NCI-H2171 treated with DMSO at 0.1 percent for 48 hours (cell line): ENCODE data around the gene DISP2.

ENCODE experiments used
- DNase-seq: peaks from one replicate; lab custom pipeline; 2025; lab: John Stamatoyannopoulos, UW

Gene DISP2

GRCh38 chr15:40388941-40389823 is 31.2 kb downstream of the DISP2 start:
- DNase-seq = no peak

GRCh38 chr15:40389824-40390595 is 32.0 kb downstream of the DISP2 start:
- DNase-seq = no peak

- no peak for DNase-seq
Measured at GRCh38 chr15:40392986-40393948, 35.2 kb downstream of the DISP2 start.

DNA sequence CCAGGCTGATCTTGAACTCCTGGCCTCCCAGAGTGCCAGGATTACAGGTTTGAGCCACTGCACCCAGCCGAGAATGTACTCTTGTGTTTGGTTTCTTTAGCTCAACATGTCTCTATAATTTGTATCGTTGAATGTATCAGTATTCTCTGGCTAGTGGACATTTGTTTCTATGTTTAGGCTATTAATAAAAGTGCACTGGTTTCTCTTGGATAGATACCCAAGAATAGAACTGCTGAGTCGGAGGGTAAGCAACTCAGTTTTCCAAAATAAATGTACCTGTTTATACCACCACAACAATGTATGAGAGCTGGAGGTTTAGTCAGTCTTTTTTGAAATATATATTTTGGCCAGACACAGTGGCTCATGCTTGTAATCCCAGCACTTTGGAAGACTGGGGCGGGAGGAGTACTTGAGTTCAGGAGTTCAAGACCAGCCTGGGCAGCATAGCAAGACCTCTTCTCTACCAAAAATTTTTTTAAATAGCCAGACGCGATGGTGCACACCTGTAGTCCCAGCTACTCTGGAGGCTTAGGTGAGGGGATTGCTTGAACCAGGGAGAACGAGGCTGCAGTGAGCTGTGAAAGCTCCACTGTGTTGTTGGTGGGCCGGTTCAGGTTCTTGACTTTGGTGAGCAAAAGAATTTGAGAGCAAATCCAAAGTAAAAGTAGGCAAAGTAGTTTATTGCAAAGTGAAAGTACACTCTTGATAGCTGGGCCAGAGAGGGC is 39.8 kb downstream of the DISP2 start:
- DNase-seq = no peak

- no peak for DNase-seq
Measured at GRCh38 chr15:40398413-40398873, 40.4 kb downstream of the DISP2 start.

DNA sequence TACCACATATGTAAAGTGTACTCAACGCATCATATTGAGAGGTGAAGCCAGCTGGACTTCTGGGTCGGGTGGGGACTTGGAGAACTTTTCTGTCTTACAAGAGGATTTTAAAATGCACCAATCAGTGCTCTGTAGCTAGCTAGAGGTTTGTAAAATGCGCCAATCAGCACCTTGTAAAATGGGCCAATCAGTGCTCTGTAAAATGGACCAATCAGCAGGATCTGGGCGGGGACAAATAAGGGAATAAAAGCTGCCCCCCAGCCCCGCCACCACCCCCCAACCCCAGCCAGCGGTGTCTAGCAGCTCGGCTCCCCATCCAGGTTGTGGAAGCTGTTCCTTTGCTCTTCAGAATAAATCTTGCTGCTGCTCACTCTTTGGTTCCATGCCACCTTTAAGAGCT is 41.4 kb downstream of the DISP2 start:
- DNase-seq = no peak

GRCh38 chr15:40405501-40406381 is 47.7 kb downstream of the DISP2 start, which contains the start of gene IVD:
TSS of gene IVD (plus strand) at chr15:40405795. CDS start at chr15:40405828, 33 bp downstream.
- DNase-seq = peak; percentile 95

DNA sequence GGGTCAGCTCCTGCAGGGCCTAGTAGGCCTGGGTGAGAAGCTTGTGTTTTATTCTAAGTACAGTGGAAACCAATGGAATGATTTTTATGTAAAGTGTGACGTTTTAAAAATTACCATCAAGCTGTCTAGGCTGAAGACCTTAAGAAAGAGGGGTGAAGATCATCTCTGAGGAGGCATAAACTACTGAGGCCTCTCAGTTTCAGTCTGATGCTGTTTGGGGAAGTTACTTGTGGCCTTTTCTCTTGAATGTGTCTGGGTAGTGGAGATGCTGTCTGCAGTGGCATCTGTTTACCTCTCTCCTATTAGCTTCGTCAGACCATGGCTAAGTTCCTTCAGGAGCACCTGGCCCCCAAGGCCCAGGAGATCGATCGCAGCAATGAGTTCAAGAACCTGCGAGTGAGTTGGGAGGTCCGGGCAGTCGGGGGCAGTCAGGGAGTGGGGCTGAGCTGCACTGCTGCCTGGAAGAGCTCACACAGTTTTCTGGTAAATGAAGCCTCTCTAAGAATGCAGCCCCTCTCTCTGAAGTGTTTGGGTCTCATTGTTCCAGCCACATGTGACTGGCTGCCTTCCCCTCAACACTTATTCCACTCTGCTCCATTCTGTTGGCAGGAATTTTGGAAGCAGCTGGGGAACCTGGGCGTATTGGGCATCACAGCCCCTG is 49.4 kb downstream of the DISP2 start:
- no peak for DNase-seq

DNA sequence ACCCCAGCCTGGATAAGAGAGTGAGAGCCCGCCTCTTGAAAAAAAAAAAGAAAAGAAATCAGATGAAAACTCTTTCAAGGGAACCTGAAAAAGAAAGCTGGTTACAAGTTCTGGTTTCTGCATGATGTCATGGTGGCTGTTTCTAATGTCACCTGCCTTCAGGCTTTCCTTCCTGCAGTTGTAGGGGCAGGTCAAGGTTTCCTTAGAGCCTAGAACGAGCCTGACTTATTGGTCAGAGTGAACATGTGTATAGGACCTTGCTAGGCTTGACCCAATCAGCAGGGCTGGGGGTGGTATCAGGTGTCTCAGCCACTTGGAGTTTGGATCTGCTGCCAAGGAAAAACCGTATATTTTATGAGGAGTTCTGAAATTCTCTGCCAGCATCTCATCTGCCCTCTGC is 51.3 kb downstream of the DISP2 start:
- DNase-seq = no peak

DNA sequence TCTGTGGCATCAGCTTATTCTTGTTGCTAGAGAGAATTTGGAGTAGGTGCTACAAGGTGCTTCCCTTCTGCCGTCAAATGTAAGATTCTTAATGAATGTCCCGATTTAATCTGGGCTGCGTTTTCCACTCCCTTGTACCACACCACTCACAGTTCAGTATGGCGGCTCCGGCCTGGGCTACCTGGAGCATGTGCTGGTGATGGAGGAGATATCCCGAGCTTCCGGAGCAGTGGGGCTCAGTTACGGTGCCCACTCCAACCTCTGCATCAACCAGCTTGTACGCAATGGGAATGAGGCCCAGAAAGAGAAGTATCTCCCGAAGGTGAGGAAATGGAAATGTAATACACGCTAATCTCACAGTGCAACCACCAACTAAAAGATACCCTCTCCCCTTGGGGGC is 52.5 kb downstream of the DISP2 start:
- no peak for DNase-seq

- DNase-seq = no peak
Measured at GRCh38 chr15:40412095-40412759, 54.2 kb downstream of the DISP2 start.

DNA sequence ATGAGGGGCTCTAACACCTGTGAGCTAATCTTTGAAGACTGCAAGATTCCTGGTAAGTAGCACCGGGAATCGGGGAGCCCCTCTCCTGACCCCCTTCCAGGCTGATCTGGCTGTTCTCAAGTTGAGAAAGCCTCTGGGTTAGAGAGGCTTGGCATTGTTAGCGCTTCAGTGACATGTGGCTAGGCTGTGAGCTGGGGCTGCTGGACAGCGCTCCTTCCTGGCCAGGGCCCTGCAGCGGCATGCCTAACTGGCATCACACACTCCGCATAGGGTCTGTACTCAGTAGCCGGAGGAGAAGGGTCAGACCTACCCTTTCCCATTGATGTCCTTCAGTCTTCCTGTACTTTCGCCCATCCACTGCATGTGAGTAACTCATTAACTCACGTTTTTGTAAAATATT is 55.0 kb downstream of the DISP2 start:
- DNase-seq = no peak

GRCh38 chr15:40414816-40415215 is 56.8 kb downstream of the DISP2 start:
- DNase-seq = no peak

- DNase-seq = no peak
Measured at GRCh38 chr15:40415226-40415625, 57.2 kb downstream of the DISP2 start.

DNA sequence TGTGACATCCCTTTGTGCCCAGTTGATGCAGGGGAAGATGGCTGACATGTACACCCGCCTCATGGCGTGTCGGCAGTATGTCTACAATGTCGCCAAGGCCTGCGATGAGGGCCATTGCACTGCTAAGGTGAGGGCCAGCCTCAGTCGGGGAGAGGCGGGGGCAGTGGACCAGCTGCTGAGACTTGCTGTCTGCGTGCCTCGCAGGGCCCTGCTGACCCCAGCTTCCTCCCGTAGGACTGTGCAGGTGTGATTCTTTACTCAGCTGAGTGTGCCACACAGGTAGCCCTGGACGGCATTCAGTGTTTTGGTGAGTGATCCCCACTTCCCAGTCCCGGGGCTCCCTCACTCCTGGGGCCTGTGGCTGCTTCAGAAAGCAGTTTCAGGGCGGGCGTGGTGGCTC is 58.0 kb downstream of the DISP2 start:
- DNase-seq = no peak

- no peak for DNase-seq
Measured at GRCh38 chr15:40418126-40418525, 60.1 kb downstream of the DISP2 start.

DNA sequence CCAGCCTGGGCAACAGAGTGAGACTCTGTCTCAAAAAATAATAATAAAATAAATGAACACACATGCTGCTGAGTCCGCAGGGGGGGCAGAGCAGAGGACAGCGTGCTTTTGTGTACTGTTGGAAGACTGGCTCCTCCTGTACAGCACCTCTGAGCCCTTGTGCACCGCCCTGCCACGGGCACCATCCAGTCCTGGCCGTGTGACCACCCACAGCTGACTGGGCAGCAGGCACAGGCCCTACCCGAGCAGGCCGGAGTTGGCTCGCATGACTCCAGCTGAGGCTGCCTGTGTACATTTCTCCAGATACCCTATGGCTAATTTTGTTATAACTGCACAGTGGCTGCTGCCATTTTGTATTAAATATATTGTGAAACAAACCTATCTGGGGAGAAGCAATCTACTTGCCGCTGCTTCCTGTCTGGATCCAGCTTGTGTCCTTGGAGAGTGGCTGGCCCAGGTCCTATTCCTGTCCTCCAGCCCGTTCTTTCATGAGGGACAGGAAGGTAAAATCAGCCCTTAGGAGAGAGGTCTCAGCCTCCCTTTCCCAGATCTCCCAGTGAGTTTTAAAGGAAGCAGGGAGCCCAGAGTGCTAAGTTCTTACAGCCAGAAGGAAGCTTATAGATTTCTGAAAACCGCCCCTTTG is 62.2 kb downstream of the DISP2 start:
- peak; percentile 34 for DNase-seq

- DNase-seq = peak; percentile 59
Measured at GRCh38 chr15:40420793-40421192, 62.8 kb downstream of the DISP2 start.
